Measurements from ENCODE around the gene NKIRAS1.

DNA sequence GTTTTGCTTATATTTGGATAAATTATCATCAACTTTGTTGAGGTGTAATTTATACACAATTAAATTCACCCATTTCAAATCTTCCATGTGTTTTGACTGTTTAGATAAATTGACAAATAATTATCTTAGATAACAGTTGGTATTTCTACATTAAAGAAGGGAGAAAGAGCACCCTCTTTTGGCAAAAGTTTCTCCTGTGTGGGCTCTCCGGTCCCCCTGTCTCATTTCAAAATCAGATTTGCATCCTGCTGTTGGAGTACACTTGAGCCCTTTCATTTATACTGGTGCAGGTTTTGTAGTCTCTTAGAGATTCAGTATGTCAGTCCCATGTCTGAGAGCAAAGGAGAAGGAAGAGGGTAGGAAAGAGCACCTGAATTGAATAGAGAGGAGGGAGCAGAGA lies 49.4 kb downstream of the NKIRAS1 start:
- TF ChIP-seq, protein P1, sequence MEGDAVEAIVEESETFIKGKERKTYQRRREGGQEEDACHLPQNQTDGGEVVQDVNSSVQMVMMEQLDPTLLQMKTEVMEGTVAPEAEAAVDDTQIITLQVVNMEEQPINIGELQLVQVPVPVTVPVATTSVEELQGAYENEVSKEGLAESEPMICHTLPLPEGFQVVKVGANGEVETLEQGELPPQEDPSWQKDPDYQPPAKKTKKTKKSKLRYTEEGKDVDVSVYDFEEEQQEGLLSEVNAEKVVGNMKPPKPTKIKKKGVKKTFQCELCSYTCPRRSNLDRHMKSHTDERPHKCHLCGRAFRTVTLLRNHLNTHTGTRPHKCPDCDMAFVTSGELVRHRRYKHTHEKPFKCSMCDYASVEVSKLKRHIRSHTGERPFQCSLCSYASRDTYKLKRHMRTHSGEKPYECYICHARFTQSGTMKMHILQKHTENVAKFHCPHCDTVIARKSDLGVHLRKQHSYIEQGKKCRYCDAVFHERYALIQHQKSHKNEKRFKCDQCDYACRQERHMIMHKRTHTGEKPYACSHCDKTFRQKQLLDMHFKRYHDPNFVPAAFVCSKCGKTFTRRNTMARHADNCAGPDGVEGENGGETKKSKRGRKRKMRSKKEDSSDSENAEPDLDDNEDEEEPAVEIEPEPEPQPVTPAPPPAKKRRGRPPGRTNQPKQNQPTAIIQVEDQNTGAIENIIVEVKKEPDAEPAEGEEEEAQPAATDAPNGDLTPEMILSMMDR (conservative IDR thresholded peaks at IDR 0.05), result no peak
- no peak for TF ChIP-seq ZFX (IDR thresholded peaks at IDR 0.05)

Measured in C4-2B (cell line).